Measurements from ENCODE around the gene THRA. TPM values are rescaled to one million over a fixed set of nuclear protein-coding genes. Genes with fewer than 3 reads are reported as not detected.

Gene THRA
- total and polyA plus RNA-seq, 9 of the 15 experiments (the other 6 are each of a cell fraction or from before 2014, with no cell fraction given), result 0.34 to 23.4 (median 12.7) TPM

DNA sequence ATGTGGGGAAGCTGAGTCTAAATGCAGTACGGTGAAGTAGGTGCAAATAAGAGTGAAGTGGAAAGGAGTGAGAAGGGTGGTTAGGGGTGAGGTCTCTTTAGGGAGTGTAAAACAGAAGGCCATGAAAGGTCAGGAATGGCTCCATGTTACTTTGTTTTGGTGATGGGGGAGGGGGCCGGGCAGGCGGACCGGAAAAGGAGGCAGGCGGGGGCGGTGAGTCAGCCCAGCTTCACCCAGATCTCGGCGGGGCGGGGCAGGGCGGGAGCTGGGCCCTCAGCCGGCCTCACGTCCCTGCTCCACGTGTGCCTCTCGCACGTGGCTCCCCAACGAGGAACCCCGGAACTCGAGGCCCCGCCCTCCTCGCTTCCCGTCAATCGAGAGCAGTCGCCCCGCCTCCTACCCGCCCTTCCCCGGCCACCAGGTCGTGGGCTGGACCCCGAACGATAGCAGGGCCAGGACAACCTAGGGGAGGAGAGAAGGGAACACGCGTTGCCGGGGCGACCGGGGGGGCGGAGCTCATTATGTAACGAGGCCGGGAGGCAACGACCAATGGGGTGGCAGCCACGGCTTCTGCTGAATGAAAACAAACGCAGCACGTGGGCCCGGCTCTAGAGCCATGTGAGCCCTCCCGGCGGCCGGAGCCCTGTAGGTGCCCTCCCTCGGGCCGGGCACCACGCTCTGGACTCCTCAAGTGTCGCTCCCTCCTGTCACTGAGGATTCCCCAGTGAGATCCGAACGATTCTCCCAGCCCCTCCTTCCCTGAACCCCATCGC is 36.3 kb downstream of the THRA start (continued):
- TF ChIP-seq RBM17 (IDR thresholded peaks at IDR 0.05; ENCODE audit: borderline replicate concordance, low read depth, low read length) (no peak), ZNF224 (CRISPR knock-in tag; IDR thresholded peaks at IDR 0.05) (no peak), ZFP1 (CRISPR knock-in tag; IDR thresholded peaks at IDR 0.05) (no peak), WHSC1 (IDR thresholded peaks at IDR 0.05; ENCODE audit: low read length) (no peak), BRF1 (IDR thresholded peaks at IDR 0.05; ENCODE audit: borderline replicate concordance, extremely low read depth, insufficient read length) (no peak), SAFB2 (IDR thresholded peaks at IDR 0.05; ENCODE audit: borderline replicate concordance, low read depth, low read length, severe bottlenecking) (no peak), DIDO1 (tag; IDR thresholded peaks at IDR 0.05; ENCODE audit: low read depth) (no peak), CBX2 (IDR thresholded peaks at IDR 0.05; ENCODE audit: insufficient read depth, low read length, poor library complexity, severe bottlenecking) (no peak), RHOXF2B (CRISPR knock-in tag; conservative IDR thresholded peaks at IDR 0.05) (no peak), FOXA3 (CRISPR knock-in tag; conservative IDR thresholded peaks at IDR 0.05 in 1 of 2, IDR thresholded peaks at IDR 0.05 in 1 of 2) (0 out of 4 replicates have a peak, but pooled peaks of 1 of the 2 experiments have one; percentile 33), HSF4 (CRISPR knock-in tag; IDR thresholded peaks at IDR 0.05; ENCODE audit: borderline replicate concordance) (no peak), OTX1 (CRISPR knock-in tag; IDR thresholded peaks at IDR 0.05) (peak; percentile 94), TRIM24 (IDR thresholded peaks at IDR 0.05) (peak; percentile 53 to 60; a peak in 3 of 4 replicates), POLR2AphosphoS5 (IDR thresholded peaks at IDR 0.05; ENCODE audit: control insufficient read depth, insufficient read depth, low read depth, low read length) (0 out of 2 replicates have a peak, but pooled peaks have one; percentile 28), ZNF347 (CRISPR knock-in tag; IDR thresholded peaks at IDR 0.05; ENCODE audit: low read depth) (no peak), L3MBTL2 (IDR thresholded peaks at IDR 0.05) (peak; percentile 97), RFX1 (IDR thresholded peaks at IDR 0.05) (peak; percentile 98), NKRF (IDR thresholded peaks at IDR 0.05; ENCODE audit: borderline replicate concordance) (peak; percentile 97), SIN3A (IDR thresholded peaks at IDR 0.05; ENCODE audit: borderline replicate concordance in 2 of 2, control insufficient read depth in 1 of 2, low read depth in 2 of 2, low read length in 2 of 2) (peak; percentile 95 to 97), THRAP3 (IDR thresholded peaks at IDR 0.05; ENCODE audit: borderline replicate concordance) (no peak), CBX3 (IDR thresholded peaks at IDR 0.05; ENCODE audit: borderline replicate concordance in 1 of 2, low read length in 2 of 2) (no peak)
- TF ChIP-seq, protein P1, sequence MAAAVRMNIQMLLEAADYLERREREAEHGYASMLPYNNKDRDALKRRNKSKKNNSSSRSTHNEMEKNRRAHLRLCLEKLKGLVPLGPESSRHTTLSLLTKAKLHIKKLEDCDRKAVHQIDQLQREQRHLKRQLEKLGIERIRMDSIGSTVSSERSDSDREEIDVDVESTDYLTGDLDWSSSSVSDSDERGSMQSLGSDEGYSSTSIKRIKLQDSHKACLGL (CRISPR knock-in tag; IDR thresholded peaks at IDR 0.05; ENCODE audit: borderline replicate concordance, poor library complexity, severe bottlenecking), result peak; percentile 93
- TF ChIP-seq, protein P2, sequence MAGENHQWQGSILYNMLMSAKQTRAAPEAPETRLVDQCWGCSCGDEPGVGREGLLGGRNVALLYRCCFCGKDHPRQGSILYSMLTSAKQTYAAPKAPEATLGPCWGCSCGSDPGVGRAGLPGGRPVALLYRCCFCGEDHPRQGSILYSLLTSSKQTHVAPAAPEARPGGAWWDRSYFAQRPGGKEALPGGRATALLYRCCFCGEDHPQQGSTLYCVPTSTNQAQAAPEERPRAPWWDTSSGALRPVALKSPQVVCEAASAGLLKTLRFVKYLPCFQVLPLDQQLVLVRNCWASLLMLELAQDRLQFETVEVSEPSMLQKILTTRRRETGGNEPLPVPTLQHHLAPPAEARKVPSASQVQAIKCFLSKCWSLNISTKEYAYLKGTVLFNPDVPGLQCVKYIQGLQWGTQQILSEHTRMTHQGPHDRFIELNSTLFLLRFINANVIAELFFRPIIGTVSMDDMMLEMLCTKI (IDR thresholded peaks at IDR 0.05; ENCODE audit: partially characterized antibody), result no peak

Measured in K562 (cell line).